GM18502 (cell line): ENCODE data around the gene HMGCS1.
"Not testable (repeated sequence)": the region's sequence is repeated elsewhere in the genome, so short reads cannot be mapped to it uniquely, and the experiment has no call there.

ENCODE experiments used
- ATAC-seq: cut with Tn5 transposase; IDR thresholded peaks from one replicate; pipeline ENCODE4 v1.9.1; 2021; ENCODE audit warnings: mild to moderate bottlenecking; ENCODE audit not compliant: unreplicated experiment, poor library complexity

Gene HMGCS1

GRCh38 chr5:43313854-43314457, 744 bp upstream of the HMGCS1 start:
- no peak for ATAC-seq

GRCh38 chr5:43312699-43313034, 545 bp downstream of the HMGCS1 start:
- ATAC-seq = peak; percentile 4

- no peak for ATAC-seq
Measured at GRCh38 chr5:43312076-43312661, 1.0 kb downstream of the HMGCS1 start.

- no peak for ATAC-seq
Measured at GRCh38 chr5:43309637-43310036, 3.6 kb downstream of the HMGCS1 start.

- ATAC-seq = no peak
Measured at GRCh38 chr5:43309122-43309521, 4.1 kb downstream of the HMGCS1 start.

- ATAC-seq = not testable (repeated sequence)
Measured at GRCh38 chr5:43306954-43307353, 6.3 kb downstream of the HMGCS1 start.

- peak; percentile 55 for ATAC-seq
Measured at GRCh38 chr5:43305948-43306565, 7.2 kb downstream of the HMGCS1 start.

- peak; percentile 47 for ATAC-seq
Measured at GRCh38 chr5:43304525-43304924, 8.7 kb downstream of the HMGCS1 start.

GRCh38 chr5:43303242-43303641, 10.0 kb downstream of the HMGCS1 start:
- ATAC-seq = no peak

- no peak for ATAC-seq
Measured at GRCh38 chr5:43302481-43302880, 10.7 kb downstream of the HMGCS1 start.

GRCh38 chr5:43301653-43302091, 11.5 kb downstream of the HMGCS1 start:
- ATAC-seq = no peak

- no peak for ATAC-seq
Measured at GRCh38 chr5:43300112-43300511, 13.1 kb downstream of the HMGCS1 start.

- no peak for ATAC-seq
Measured at GRCh38 chr5:43298443-43298842, 14.8 kb downstream of the HMGCS1 start.

- no peak for ATAC-seq
Measured at GRCh38 chr5:43296835-43297234, 16.4 kb downstream of the HMGCS1 start.

GRCh38 chr5:43295202-43295601, 18.0 kb downstream of the HMGCS1 start:
- ATAC-seq = no peak

- no peak for ATAC-seq
Measured at GRCh38 chr5:43294226-43294625, 19.0 kb downstream of the HMGCS1 start.

- ATAC-seq = no peak
Measured at GRCh38 chr5:43290726-43291125, 22.5 kb downstream of the HMGCS1 start.

GRCh38 chr5:43288269-43288831, 24.9 kb downstream of the HMGCS1 start:
- ATAC-seq = no peak

- ATAC-seq = no peak
Measured at GRCh38 chr5:43287493-43287892, 25.7 kb downstream of the HMGCS1 start.

- no peak for ATAC-seq
Measured at GRCh38 chr5:43286623-43287022, 26.6 kb downstream of the HMGCS1 start.

GRCh38 chr5:43281840-43282658, 31.2 kb downstream of the HMGCS1 start:
- no peak for ATAC-seq
